HCT116 (cell line): ENCODE results near the gene EXOSC7. TPM values are rescaled to one million over a fixed set of nuclear protein-coding genes. Genes with fewer than 3 reads are reported as not detected.

Source experiments
- ATAC-seq: fragments of 200-7000 bp; cut with Tn5 transposase; 2 replicates; pipeline ENCODE4 v1.9.1; 2020; ENCODE audit warnings: mild to moderate bottlenecking, moderate library complexity
- BruUV-seq: library from RNA; stranded (reverse); fragments of 400-500 nt; replicated peaks from 2 replicates; lab custom pipeline; 2021; lab: Mats Ljungman, UMichigan
- CTCF ChIA-PET: fragments of 300-600 bp; sonication (Branson Sonifier 250); formaldehyde crosslinking; loops from one replicate; lab custom pipeline; 2021; ENCODE audit warnings: antibody characterized with exemption; lab: Charles Lee
- POLR2A ChIA-PET: fragments of 300-600, 350-600 bp; sonication (Branson Sonifier 250); formaldehyde crosslinking; loops from one replicate; lab custom pipeline; 2021; ENCODE audit warnings: antibody characterized with exemption; lab: Charles Lee
- RAD21 ChIA-PET, 2 experiments: fragments of 300-600 bp; sonication (Branson Sonifier 250); formaldehyde crosslinking; loops; one replicate each; lab custom pipeline; 2023; ENCODE audit warnings: low total read pairs in 2 of 2; ENCODE audit not compliant: uncharacterized antibody in 2 of 2, unreplicated experiment in 2 of 2, low non-redundant PET in 1 of 2; lab: Charles Lee
- DNase-seq: peaks from one replicate; pipeline ENCODE4 v3.0.0-alpha.2; 2010; ENCODE audit warnings: low read depth, low spot score
- H2AFZ ChIP-seq: fragments of 200-600 bp; shearing (Covaris generic), sonication (generic); 2 replicates; pipeline ENCODE4 v1.6.1; 2017; ENCODE audit warnings: low read depth, mixed run types, mixed read lengths, antibody characterized with exemption, low read length; ENCODE audit not compliant: poor library complexity, severe bottlenecking
- H3K27ac ChIP-seq: 2 replicates; pipeline ENCODE4 v1.5.1; 2012; ENCODE audit warnings: low read depth, low read length
- H3K27me3 ChIP-seq: fragments of 200-600 bp; sonication (generic); 2 replicates; pipeline ENCODE4 v1.6.1; 2016; ENCODE audit warnings: mixed run types, low read length, mixed read lengths; ENCODE audit not compliant: insufficient read depth
- H3K36me3 ChIP-seq, 2 experiments: fragments of 200-500 bp in 1 of 2; fragments of 200-600 bp in 1 of 2; sonication (Bioruptor generic) in 1 of 2; sonication (generic) in 1 of 2; 2 replicates each; pipeline versions ENCODE4 v1.5.1 to v1.6.1; 2014 to 2016; ENCODE audit warnings: low read length in 2 of 2, inconsistent platforms in 1 of 2, mixed read lengths in 1 of 2, mixed run types in 1 of 2; ENCODE audit not compliant: insufficient read depth in 2 of 2, control insufficient read depth in 1 of 2
- H3K4me1 ChIP-seq, 2 experiments: fragments of 200-600 bp in 1 of 2; sonication (generic) in 1 of 2; 2 replicates each; pipeline versions ENCODE4 v1.5.1 to v1.6.1; 2012 to 2017; ENCODE audit warnings: low read length in 2 of 2, inconsistent platforms in 1 of 2, mild to moderate bottlenecking in 1 of 2, mixed read lengths in 1 of 2, mixed run types in 1 of 2, moderate library complexity in 1 of 2; ENCODE audit not compliant: insufficient read depth in 2 of 2, control insufficient read depth in 1 of 2
- H3K4me2 ChIP-seq: fragments of 200-600 bp; sonication (generic); 2 replicates; pipeline ENCODE4 v1.6.1; 2017; ENCODE audit warnings: mixed run types, low read length, mixed read lengths
- H3K4me3 ChIP-seq, 2 experiments: fragments of 200-600 bp in 1 of 2; sonication (generic) in 1 of 2; replicated peaks in 1 of 2; 2 replicates each; pipeline ENCODE4 v1.5.1; 2011 to 2016; ENCODE audit warnings: low read length in 2 of 2, control low read depth in 1 of 2, low read depth in 1 of 2, mild to moderate bottlenecking in 1 of 2, mixed read lengths in 1 of 2, mixed run types in 1 of 2
- H3K79me2 ChIP-seq: fragments of 200-600 bp; sonication (generic); 2 replicates; pipeline ENCODE4 v1.6.1; 2017; ENCODE audit warnings: mild to moderate bottlenecking, mixed run types, low read length, moderate library complexity, mixed read lengths; ENCODE audit not compliant: insufficient read depth
- H3K9ac ChIP-seq: fragments of 200-600 bp; sonication (generic); 2 replicates; pipeline ENCODE4 v1.6.1; 2016; ENCODE audit warnings: low read length, mixed read lengths
- H3K9me2 ChIP-seq: fragments of 200-600 bp; sonication (generic), shearing (Covaris generic); 2 replicates; pipeline ENCODE4 v1.6.1; 2017; ENCODE audit warnings: mixed run types, mild to moderate bottlenecking, moderate library complexity; ENCODE audit not compliant: insufficient read depth
- H3K9me3 ChIP-seq, 2 experiments: fragments of 200-500 bp in 1 of 2; fragments of 200-600 bp in 1 of 2; sonication (Bioruptor generic) in 1 of 2; sonication (generic) in 1 of 2; 2 replicates each; pipeline ENCODE4 v1.6.1; 2014 to 2017; ENCODE audit warnings: low read length in 2 of 2, mixed read lengths in 2 of 2, inconsistent platforms in 1 of 2, low read depth in 1 of 2, mild to moderate bottlenecking in 1 of 2, mixed run types in 1 of 2, moderate library complexity in 1 of 2; ENCODE audit not compliant: control insufficient read depth in 1 of 2, insufficient read depth in 1 of 2
- H4K20me1 ChIP-seq: fragments of 200-600 bp; sonication (generic), shearing (Covaris generic); 2 replicates; pipeline ENCODE4 v1.6.1; 2017; ENCODE audit warnings: mixed run types, mild to moderate bottlenecking, moderate library complexity; ENCODE audit not compliant: insufficient read depth
- CBX3 ChIP-seq: IDR thresholded peaks from 2 replicates; pipeline ENCODE4 v1.6.1; 2012; ENCODE audit warnings: low read depth
- CEBPB ChIP-seq: IDR thresholded peaks from 2 replicates; pipeline ENCODE4 v1.6.1; 2012; ENCODE audit warnings: low read depth
- EGR1 ChIP-seq: IDR thresholded peaks from 2 replicates; pipeline ENCODE4 v1.6.1; 2012; ENCODE audit warnings: low read depth
- EZH2 ChIP-seq: fragments of 200-600 bp; sonication (generic); IDR thresholded peaks from 2 replicates; pipeline ENCODE4 v1.6.1; 2017; ENCODE audit warnings: antibody characterized with exemption, mixed run types
- FOSL1 ChIP-seq: IDR thresholded peaks from 2 replicates; pipeline ENCODE4 v1.6.1; 2012; ENCODE audit warnings: low read depth
- JUND ChIP-seq: IDR thresholded peaks from 2 replicates; pipeline ENCODE4 v1.6.1; 2012
- MAX ChIP-seq: IDR thresholded peaks from 2 replicates; pipeline ENCODE4 v1.6.1; 2012
- POLR2A ChIP-seq: IDR thresholded peaks from 2 replicates; pipeline ENCODE4 v1.7.0; 2011; ENCODE audit warnings: borderline replicate concordance; ENCODE audit not compliant: insufficient read depth, insufficient read length; ENCODE audit errors: extremely low read depth
- RAD21 ChIP-seq: IDR thresholded peaks from 2 replicates; pipeline ENCODE4 v1.6.1; 2012; ENCODE audit warnings: low read depth, mild to moderate bottlenecking
- SIN3A ChIP-seq: IDR thresholded peaks from 2 replicates; pipeline ENCODE4 v1.6.1; 2012; ENCODE audit warnings: low read depth
- SP1 ChIP-seq: IDR thresholded peaks from 2 replicates; pipeline ENCODE4 v1.6.1; 2012; ENCODE audit warnings: low read depth
- TCF7L2 ChIP-seq: IDR thresholded peaks from 2 replicates; pipeline ENCODE4 v1.7.0; 2011; ENCODE audit warnings: borderline replicate concordance, inconsistent platforms; ENCODE audit not compliant: insufficient read depth, insufficient read length; ENCODE audit errors: extremely low read depth
- YY1 ChIP-seq: IDR thresholded peaks from 2 replicates; pipeline ENCODE4 v1.6.1; 2011; ENCODE audit warnings: low read length, low read depth, moderate library complexity, mild to moderate bottlenecking; ENCODE audit not compliant: insufficient replicate concordance; ENCODE audit errors: extremely low read depth
- ZBTB33 ChIP-seq: IDR thresholded peaks from 2 replicates; pipeline ENCODE4 v1.6.1; 2011; ENCODE audit warnings: mild to moderate bottlenecking, low read length, moderate library complexity; ENCODE audit not compliant: insufficient replicate concordance; ENCODE audit errors: extremely low read depth
- ZFX ChIP-seq: fragments of 450-650 bp; IDR thresholded peaks from 2 replicates; pipeline ENCODE4 v1.6.1; 2017
- ZNF274 ChIP-seq: fragments of 200-500 bp; sonication (Bioruptor generic); IDR thresholded peaks from 2 replicates; pipeline ENCODE4 v1.6.1; 2014; ENCODE audit warnings: mild to moderate bottlenecking, low read depth, low read length, inconsistent platforms
- intact Hi-C: fragments of 100-400 bp; cut with micrococcal nuclease; formaldehyde crosslinking; loops from 2 replicates; pipeline ENCODE4 v1.10.0; 2022
- total RNA-seq: library from RNA; stranded (reverse); gene quantifications from one replicate; pipeline ENCODE4 v1.2.1, GENCODE V29; 2021; ENCODE audit not compliant: unreplicated experiment
- TF ChIP-seq, protein P1 (sequence below): IDR thresholded peaks from 2 replicates; pipeline ENCODE4 v1.6.1; 2012
- TF ChIP-seq, protein P2 (sequence below), 3 experiments: fragments of 200-600 bp in 1 of 3; sonication (generic) in 1 of 3; IDR thresholded peaks in 2 of 3; conservative IDR thresholded peaks in 1 of 3; 2 replicates each; pipeline ENCODE4 v1.5.1; 2012 to 2017; ENCODE audit warnings: low read depth in 2 of 3, low read length in 2 of 3, antibody characterized with exemption in 1 of 3, borderline replicate concordance in 1 of 3, control low read depth in 1 of 3, mild to moderate bottlenecking in 1 of 3, mixed read lengths in 1 of 3, mixed run types in 1 of 3, moderate library complexity in 1 of 3; ENCODE audit not compliant: insufficient read depth in 1 of 3
- TF ChIP-seq, protein P3 (sequence below): IDR thresholded peaks from 2 replicates; pipeline ENCODE4 v1.6.1; 2012; ENCODE audit warnings: low read depth

The EXOSC7 gene
- total RNA-seq, 1 experiment from 2014 or later: 72.6 TPM

DNA sequence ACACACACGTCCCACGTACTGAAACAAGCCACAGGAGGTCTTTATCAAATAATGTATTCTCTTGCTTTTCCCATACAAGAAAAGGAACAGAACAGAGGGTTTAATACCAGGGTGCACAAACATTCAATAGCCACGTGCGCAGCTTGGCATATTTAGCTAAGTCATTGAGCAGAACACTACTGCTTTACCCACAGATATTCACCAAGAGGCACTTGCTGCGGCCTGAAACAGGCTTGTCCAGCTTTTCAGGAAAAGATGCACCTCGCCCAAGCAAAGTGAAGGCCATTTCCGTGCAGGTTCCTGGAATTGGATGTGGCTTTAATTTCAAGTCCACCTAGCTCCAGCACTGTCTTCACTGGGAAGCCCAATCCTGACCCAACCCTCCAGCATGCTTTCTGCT is 17.7 kb upstream of the EXOSC7 start:
- no peak for ATAC-seq
- Histone ChIP-seq H3K4me1 (peaks cover 0 to 6% of the 10 kb centered on the region in 2 experiments; a peak in 1 of 4 replicates), H3K4me3 (no peak overlapping the region), H3K79me2 (peaks cover 44% of the 10 kb centered on the region), H3K9me2 (no peaks in the 10 kb centered on the region), H3K9ac (no peak overlapping the region), H3K36me3 (no peaks in the 10 kb centered on the region), H4K20me1 (no peaks in the 10 kb centered on the region), H3K9me3 (no peaks in the 10 kb centered on the region), H3K27ac (no peak overlapping the region), H3K27me3 (no peaks in the 10 kb centered on the region), H3K4me2 (no peak overlapping the region), H2AFZ (no peak overlapping the region)
- ChIA-PET CTCF (no interaction called here), RAD21 (no interaction called here), POLR2A (no interaction called here)
- no peak for DNase-seq
- no peak for TF ChIP-seq RAD21
- TF ChIP-seq SIN3A: no peak
- TF ChIP-seq, protein P1, sequence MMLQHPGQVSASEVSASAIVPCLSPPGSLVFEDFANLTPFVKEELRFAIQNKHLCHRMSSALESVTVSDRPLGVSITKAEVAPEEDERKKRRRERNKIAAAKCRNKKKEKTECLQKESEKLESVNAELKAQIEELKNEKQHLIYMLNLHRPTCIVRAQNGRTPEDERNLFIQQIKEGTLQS: no peak
- no peak for TF ChIP-seq EZH2
- no peak for TF ChIP-seq SP1
- no peak for TF ChIP-seq JUND
- no peak for TF ChIP-seq CEBPB
- no peak for TF ChIP-seq FOSL1
- TF ChIP-seq POLR2A: no peak
- TF ChIP-seq ZNF274: no peak
- TF ChIP-seq MAX: no peak
- no peak for TF ChIP-seq ZBTB33
- TF ChIP-seq, protein P2, sequence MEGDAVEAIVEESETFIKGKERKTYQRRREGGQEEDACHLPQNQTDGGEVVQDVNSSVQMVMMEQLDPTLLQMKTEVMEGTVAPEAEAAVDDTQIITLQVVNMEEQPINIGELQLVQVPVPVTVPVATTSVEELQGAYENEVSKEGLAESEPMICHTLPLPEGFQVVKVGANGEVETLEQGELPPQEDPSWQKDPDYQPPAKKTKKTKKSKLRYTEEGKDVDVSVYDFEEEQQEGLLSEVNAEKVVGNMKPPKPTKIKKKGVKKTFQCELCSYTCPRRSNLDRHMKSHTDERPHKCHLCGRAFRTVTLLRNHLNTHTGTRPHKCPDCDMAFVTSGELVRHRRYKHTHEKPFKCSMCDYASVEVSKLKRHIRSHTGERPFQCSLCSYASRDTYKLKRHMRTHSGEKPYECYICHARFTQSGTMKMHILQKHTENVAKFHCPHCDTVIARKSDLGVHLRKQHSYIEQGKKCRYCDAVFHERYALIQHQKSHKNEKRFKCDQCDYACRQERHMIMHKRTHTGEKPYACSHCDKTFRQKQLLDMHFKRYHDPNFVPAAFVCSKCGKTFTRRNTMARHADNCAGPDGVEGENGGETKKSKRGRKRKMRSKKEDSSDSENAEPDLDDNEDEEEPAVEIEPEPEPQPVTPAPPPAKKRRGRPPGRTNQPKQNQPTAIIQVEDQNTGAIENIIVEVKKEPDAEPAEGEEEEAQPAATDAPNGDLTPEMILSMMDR (IDR thresholded peaks at IDR 0.05 in 2 of 3, conservative IDR thresholded peaks at IDR 0.05 in 1 of 3; ENCODE audit: borderline replicate concordance in 1 of 3, insufficient read depth in 1 of 3, low read depth in 2 of 3, low read length in 2 of 3): no peak
- no peak for TF ChIP-seq EGR1
- TF ChIP-seq YY1: no peak
- TF ChIP-seq CBX3: no peak
- TF ChIP-seq, protein P3, sequence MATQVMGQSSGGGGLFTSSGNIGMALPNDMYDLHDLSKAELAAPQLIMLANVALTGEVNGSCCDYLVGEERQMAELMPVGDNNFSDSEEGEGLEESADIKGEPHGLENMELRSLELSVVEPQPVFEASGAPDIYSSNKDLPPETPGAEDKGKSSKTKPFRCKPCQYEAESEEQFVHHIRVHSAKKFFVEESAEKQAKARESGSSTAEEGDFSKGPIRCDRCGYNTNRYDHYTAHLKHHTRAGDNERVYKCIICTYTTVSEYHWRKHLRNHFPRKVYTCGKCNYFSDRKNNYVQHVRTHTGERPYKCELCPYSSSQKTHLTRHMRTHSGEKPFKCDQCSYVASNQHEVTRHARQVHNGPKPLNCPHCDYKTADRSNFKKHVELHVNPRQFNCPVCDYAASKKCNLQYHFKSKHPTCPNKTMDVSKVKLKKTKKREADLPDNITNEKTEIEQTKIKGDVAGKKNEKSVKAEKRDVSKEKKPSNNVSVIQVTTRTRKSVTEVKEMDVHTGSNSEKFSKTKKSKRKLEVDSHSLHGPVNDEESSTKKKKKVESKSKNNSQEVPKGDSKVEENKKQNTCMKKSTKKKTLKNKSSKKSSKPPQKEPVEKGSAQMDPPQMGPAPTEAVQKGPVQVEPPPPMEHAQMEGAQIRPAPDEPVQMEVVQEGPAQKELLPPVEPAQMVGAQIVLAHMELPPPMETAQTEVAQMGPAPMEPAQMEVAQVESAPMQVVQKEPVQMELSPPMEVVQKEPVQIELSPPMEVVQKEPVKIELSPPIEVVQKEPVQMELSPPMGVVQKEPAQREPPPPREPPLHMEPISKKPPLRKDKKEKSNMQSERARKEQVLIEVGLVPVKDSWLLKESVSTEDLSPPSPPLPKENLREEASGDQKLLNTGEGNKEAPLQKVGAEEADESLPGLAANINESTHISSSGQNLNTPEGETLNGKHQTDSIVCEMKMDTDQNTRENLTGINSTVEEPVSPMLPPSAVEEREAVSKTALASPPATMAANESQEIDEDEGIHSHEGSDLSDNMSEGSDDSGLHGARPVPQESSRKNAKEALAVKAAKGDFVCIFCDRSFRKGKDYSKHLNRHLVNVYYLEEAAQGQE: no peak
- TF ChIP-seq TCF7L2: no peak
- no peak for TF ChIP-seq ZFX
- intact Hi-C loops: no loop called here
- no TSS peak for BruUV-seq
